BJ (cell line): Measurements from ENCODE around the gene PARD3B. TPM values are rescaled to one million over a fixed set of nuclear protein-coding genes. Genes with fewer than 3 reads are reported as not detected.

Source experiments
- CTCF ChIA-PET: fragments of 350-600 bp; formaldehyde crosslinking; extraction: SDS; loops from one replicate; lab custom pipeline; 2021; ENCODE audit warnings: antibody characterized with exemption, inconsistent platforms; lab: Yijun Ruan, JAX
- POLR2A ChIA-PET: fragments of 300-600 bp; sonication (Branson Sonifier 250); formaldehyde crosslinking; extraction: SDS; loops from one replicate; lab custom pipeline; 2021; ENCODE audit warnings: antibody characterized with exemption; lab: Charles Lee
- DNase-seq: peaks from one replicate; pipeline ENCODE4 v3.0.0-alpha.2; 2011; ENCODE audit warnings: low read depth
- H3K27me3 ChIP-seq: 2 replicates; pipeline ENCODE4 v1.6.0; 2011; ENCODE audit warnings: low read length; ENCODE audit not compliant: control insufficient read depth, insufficient read depth
- H3K36me3 ChIP-seq: 2 replicates; pipeline ENCODE4 v1.5.1; 2011; ENCODE audit warnings: low read length; ENCODE audit not compliant: control insufficient read depth, insufficient read depth
- H3K4me3 ChIP-seq: 2 replicates; pipeline ENCODE4 v1.5.1; 2011; ENCODE audit warnings: low read depth, mild to moderate bottlenecking, control low read depth, low read length
- polyA plus RNA-seq: library from polyadenylated mRNA; depleted of rRNA; stranded (reverse); fragments of >200 nt; gene quantifications from 2 replicates; pipeline ENCODE4 v1.2.3, GENCODE V29; 2011
- TF ChIP-seq, protein P1 (sequence below): IDR thresholded peaks from 2 replicates; pipeline ENCODE4 v1.5.1; 2011; ENCODE audit warnings: low read depth, mild to moderate bottlenecking, control low read depth, inconsistent platforms, low read length, moderate library complexity; ENCODE audit not compliant: insufficient read depth

The PARD3B gene
- polyA plus RNA-seq, 1 experiment: 7.1 TPM

DNA sequence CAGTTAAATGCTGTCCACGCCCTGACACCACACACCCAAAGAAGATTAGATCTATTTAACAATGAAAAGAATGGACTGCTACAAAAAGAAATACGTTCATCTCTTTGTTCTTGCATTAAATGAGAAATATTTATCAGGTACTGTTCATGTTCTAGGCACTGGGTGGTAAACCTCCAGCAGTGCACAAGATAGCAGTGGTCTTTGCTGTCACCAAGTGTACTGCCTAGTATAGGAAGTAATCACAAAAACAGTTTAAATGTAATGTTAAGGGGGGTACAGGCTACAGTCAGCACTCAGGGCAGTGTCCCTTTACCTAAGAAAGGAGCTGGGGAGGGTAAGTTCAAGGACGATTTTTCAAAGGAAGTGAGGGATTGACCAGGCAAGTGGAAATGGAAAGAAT lies 443.6 kb downstream of the PARD3B start:
- ChIA-PET CTCF (no interaction called here), POLR2A (no interaction called here)
- DNase-seq: no peak
- H3K36me3 ChIP-seq: no peaks in the 10 kb centered on the region
- no peak overlapping the region for H3K4me3 ChIP-seq
- H3K27me3 ChIP-seq: no peaks in the 10 kb centered on the region
- TF ChIP-seq, protein P1, sequence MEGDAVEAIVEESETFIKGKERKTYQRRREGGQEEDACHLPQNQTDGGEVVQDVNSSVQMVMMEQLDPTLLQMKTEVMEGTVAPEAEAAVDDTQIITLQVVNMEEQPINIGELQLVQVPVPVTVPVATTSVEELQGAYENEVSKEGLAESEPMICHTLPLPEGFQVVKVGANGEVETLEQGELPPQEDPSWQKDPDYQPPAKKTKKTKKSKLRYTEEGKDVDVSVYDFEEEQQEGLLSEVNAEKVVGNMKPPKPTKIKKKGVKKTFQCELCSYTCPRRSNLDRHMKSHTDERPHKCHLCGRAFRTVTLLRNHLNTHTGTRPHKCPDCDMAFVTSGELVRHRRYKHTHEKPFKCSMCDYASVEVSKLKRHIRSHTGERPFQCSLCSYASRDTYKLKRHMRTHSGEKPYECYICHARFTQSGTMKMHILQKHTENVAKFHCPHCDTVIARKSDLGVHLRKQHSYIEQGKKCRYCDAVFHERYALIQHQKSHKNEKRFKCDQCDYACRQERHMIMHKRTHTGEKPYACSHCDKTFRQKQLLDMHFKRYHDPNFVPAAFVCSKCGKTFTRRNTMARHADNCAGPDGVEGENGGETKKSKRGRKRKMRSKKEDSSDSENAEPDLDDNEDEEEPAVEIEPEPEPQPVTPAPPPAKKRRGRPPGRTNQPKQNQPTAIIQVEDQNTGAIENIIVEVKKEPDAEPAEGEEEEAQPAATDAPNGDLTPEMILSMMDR: no peak

- CTCF ChIA-PET: interaction anchor here (0.6 kb wide), 1 partner anchor 82 kb away, joined by 3 read pairs; no protein-coding TSS in a partner anchor
- TF ChIP-seq, protein P1: no peak
Observed at GRCh38 chr2:204989877-204990276, 444.6 kb downstream of the PARD3B start.

DNA sequence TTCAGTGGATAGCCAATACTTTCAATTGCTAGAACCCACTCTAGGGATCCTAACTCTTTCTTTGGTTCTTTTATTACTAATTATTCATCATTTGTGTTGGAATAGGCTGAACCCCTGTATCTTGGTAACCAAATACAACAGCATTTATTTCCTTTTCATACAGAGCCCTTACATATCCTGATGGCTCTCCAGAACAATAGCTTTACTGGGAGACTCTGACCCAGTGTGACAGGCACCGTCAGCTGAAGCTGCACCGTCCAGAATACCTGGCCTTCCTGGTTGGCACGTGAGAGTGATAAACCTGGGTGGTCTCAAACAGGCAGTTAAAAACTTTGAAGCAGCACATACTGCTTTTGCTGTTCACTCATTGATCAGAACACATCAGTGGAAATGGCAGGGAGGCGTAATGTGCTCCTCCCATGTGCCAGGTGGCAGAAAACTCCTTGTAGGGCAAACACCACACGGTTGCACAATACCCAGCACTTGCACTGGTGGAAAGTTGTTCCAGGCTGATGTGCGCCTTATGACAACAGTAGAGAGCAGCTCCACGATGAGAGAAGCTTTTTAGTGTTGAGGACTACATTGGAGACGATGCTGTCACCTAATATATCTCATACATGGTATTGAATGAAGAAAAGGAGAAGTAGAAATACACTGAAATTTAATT lies 456.2 kb downstream of the PARD3B start:
- ChIA-PET CTCF (no interaction called here), POLR2A (no interaction called here)
- H3K4me3 ChIP-seq: no peak overlapping the region
- TF ChIP-seq, protein P1: no peak
- H3K36me3 ChIP-seq: no peaks in the 10 kb centered on the region
- H3K27me3 ChIP-seq: no peaks in the 10 kb centered on the region
- DNase-seq: no peak

More at GRCh38 chr2:204989877-204990276, 444.6 kb downstream of the PARD3B start:
- DNase-seq: no peak
- Histone ChIP-seq H3K36me3 (no peaks in the 10 kb centered on the region), H3K27me3 (no peaks in the 10 kb centered on the region), H3K4me3 (no peak overlapping the region)
- POLR2A ChIA-PET: no interaction called here

DNA sequence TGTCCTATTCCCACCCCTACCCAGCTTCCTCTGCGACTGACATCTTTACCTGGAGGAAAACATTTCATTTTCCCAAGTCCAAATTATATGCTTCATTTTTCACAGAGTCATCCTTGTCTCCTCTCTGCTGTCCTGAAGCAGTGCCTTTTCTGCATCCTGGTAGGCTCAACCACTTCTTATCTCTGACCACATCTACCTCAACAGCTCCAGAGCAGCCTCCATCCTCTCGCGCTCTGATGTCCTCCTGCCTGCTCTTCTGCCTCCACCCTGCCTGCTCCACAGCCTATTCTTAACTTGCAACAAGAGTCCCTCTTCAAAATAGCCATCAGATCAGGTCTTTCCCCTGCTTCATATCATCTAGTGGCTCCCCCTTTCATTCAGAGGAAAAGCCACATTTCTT lies 457.1 kb downstream of the PARD3B start:
- H3K27me3 ChIP-seq: no peaks in the 10 kb centered on the region
- DNase-seq: no peak
- CTCF ChIA-PET: no interaction called here
- TF ChIP-seq, protein P1: no peak
- H3K4me3 ChIP-seq: no peak overlapping the region
- no peaks in the 10 kb centered on the region for H3K36me3 ChIP-seq
- POLR2A ChIA-PET: no interaction called here

DNA sequence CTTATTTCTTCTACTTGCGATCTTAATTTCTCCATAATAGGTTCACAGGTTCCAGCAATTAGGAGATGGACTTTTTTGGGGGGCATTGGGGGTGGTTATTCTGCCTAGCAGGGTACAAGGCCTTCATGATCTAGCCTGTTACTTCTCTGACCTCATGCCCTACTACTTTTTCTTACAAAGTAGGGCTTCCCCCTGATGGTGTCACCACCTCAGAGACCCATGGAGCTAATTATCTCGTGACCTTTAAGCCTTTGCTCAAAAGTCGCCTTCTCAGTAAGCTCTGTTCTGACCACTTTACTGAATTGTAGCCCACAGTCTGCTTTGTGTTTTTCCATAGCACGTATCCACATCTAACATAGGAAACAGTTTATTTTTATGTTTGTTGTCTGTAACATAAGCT lies 458.0 kb downstream of the PARD3B start:
- ChIA-PET CTCF (no interaction called here), POLR2A (no interaction called here)
- TF ChIP-seq, protein P1: no peak
- no peak overlapping the region for H3K4me3 ChIP-seq
- DNase-seq: no peak
- no peaks in the 10 kb centered on the region for H3K36me3 ChIP-seq
- H3K27me3 ChIP-seq: no peaks in the 10 kb centered on the region
